Natural killer cell (primary cell): ENCODE data around the gene CALML5. TPM values are rescaled to one million over a fixed set of nuclear protein-coding genes. Genes with fewer than 3 reads are reported as not detected.

Experiments used
- ATAC-seq, 3 donors: fragments of 150-1000 bp in 2 of 3; fragments of 200-7000 bp in 1 of 3; cut with Tn5 transposase; 1 replicate in 1 of 3; 2 replicates in 2 of 3; pipeline ENCODE4 v1.10.0; 2021; ENCODE audit warnings: mild to moderate bottlenecking in 2 of 3, moderate library complexity in 2 of 3
- DNase-seq, 2 donors: peaks; one replicate each; pipeline versions ENCODE4 v3.0.0 to v3.0.0-alpha.2; 2013 to 2021; ENCODE audit warnings: mixed read lengths in 1 of 2
- H3K27ac ChIP-seq: one replicate; pipeline ENCODE4 v1.5.1; 2013; ENCODE audit warnings: mild to moderate bottlenecking, low read length
- H3K27me3 ChIP-seq: one replicate; pipeline ENCODE4 v1.6.1; 2013; ENCODE audit warnings: low read length; ENCODE audit not compliant: control insufficient read depth, insufficient read depth
- H3K36me3 ChIP-seq: one replicate; pipeline ENCODE4 v1.6.1; 2013; ENCODE audit warnings: low read length; ENCODE audit not compliant: control insufficient read depth, insufficient read depth
- H3K4me1 ChIP-seq: one replicate; pipeline ENCODE4 v1.6.1; 2013; ENCODE audit warnings: low read length; ENCODE audit not compliant: control insufficient read depth, insufficient read depth
- H3K4me3 ChIP-seq: one replicate; pipeline ENCODE4 v1.5.1; 2013; ENCODE audit warnings: low read length
- H3K9me3 ChIP-seq: one replicate; pipeline ENCODE4 v1.6.1; 2013; ENCODE audit warnings: low read length; ENCODE audit not compliant: control insufficient read depth, insufficient read depth
- H3K27ac Mint-ChIP-seq, 2 donors: one replicate each; pipeline ENCODE4 v1.8.0; 2022; ENCODE audit warnings: mild to moderate bottlenecking in 2 of 2, mixed read lengths in 2 of 2, moderate library complexity in 1 of 2
- H3K27me3 Mint-ChIP-seq, 2 donors: one replicate each; pipeline ENCODE4 v1.8.0; 2022; ENCODE audit warnings: low read depth in 2 of 2, mixed read lengths in 2 of 2
- H3K36me3 Mint-ChIP-seq: one replicate; pipeline ENCODE4 v1.8.0; 2022; ENCODE audit warnings: mixed read lengths
- H3K4me1 Mint-ChIP-seq, 2 donors: one replicate each; pipeline ENCODE4 v1.8.0; 2022; ENCODE audit warnings: mixed read lengths in 2 of 2
- H3K4me3 Mint-ChIP-seq: one replicate; pipeline ENCODE4 v1.8.0; 2022; ENCODE audit warnings: mild to moderate bottlenecking, moderate library complexity, mixed read lengths
- H3K9me3 Mint-ChIP-seq, 2 donors: one replicate each; pipeline ENCODE4 v1.8.0; 2022; ENCODE audit warnings: mixed read lengths in 2 of 2
- CTCF ChIP-seq: fragments of 200-600 bp; IDR thresholded peaks from one replicate; pipeline ENCODE4 v1.8.0; 2022; ENCODE audit warnings: antibody characterized with exemption
- WGBS: methylation state at CpG from one replicate; pipeline ENCODE4 v1.1.7; 2013; ENCODE audit warnings: missing lambda C conversion rate; ENCODE audit not compliant: insufficient coverage; 5-methylcytosine and 5-hydroxymethylcytosine counted together
- intact Hi-C: fragments of 100-400 bp; cut with micrococcal nuclease; formaldehyde crosslinking; loops from one replicate; pipeline ENCODE4 v1.14.2; 2022
- total RNA-seq, 4 donors: library from RNA; stranded (reverse); fragments of 120-200 nt in 1 of 4; gene quantifications; one replicate each; pipeline versions ENCODE4 v1.2.3 to v1.2.4, GENCODE V29; 2013 to 2022

CALML5 gene
- total RNA-seq, 3 donors from 2014 or later (not counting 1 experiment from before 2014, with no cell fraction given): not detected

- Histone ChIP-seq H3K4me1 (no peaks in the 10 kb centered on the region), H3K36me3 (no peaks in the 10 kb centered on the region), H3K4me3 (no peak overlapping the region), H3K9me3 (no peaks in the 10 kb centered on the region), H3K27me3 (no peaks in the 10 kb centered on the region), H3K27ac (no peak overlapping the region)
- ATAC-seq (no peak), DNase-seq (no peak)
- H3K4me1 Mint-ChIP-seq: no peaks in the 10 kb centered on the region
- no peak overlapping the region for H3K27ac Mint-ChIP-seq
- no peaks in the 10 kb centered on the region for H3K36me3 Mint-ChIP-seq
- intact Hi-C loops: no loop called here
- peaks cover 6% of the 10 kb centered on the region in 2 donors for H3K27me3 Mint-ChIP-seq
- TF ChIP-seq CTCF: no peak
- WGBS: 100% methylated on average over 3 of the region's 3 CpGs
- H3K9me3 Mint-ChIP-seq: peaks cover 2 to 4% of the 10 kb centered on the region in 2 donors
- no peak overlapping the region for H3K4me3 Mint-ChIP-seq
Measured at GRCh38 chr10:5540891-5541290, 41.5 kb upstream of the CALML5 start.

GRCh38 chr10:5540080-5540479, 40.7 kb upstream of the CALML5 start:
- intact Hi-C loops: no loop called here
- whole genome bisulfite sequencing: 94% methylated on average over 9 of the region's 9 CpGs

GRCh38 chr10:5538892-5539651, 39.7 kb upstream of the CALML5 start:
- intact Hi-C loops: no loop called here
- no peak for ATAC-seq
- Mint-ChIP-seq H3K27me3 (peaks cover 6% of the 10 kb centered on the region in 2 donors), H3K4me1 (no peaks in the 10 kb centered on the region), H3K36me3 (no peaks in the 10 kb centered on the region), H3K27ac (no peak overlapping the region), H3K4me3 (no peak overlapping the region), H3K9me3 (peaks cover 2 to 4% of the 10 kb centered on the region in 2 donors)
- WGBS: 56% methylated on average over 17 of the region's 19 CpGs
- no peak overlapping the region for H3K27ac ChIP-seq
- TF ChIP-seq CTCF: no peak
- no peak for DNase-seq
- no peaks in the 10 kb centered on the region for H3K9me3 ChIP-seq
- H3K27me3 ChIP-seq: no peaks in the 10 kb centered on the region
- H3K36me3 ChIP-seq: no peaks in the 10 kb centered on the region
- H3K4me1 ChIP-seq: no peaks in the 10 kb centered on the region
- H3K4me3 ChIP-seq: no peak overlapping the region

More at GRCh38 chr10:5540080-5540479, 40.7 kb upstream of the CALML5 start:
- Mint-ChIP-seq H3K4me1 (no peaks in the 10 kb centered on the region), H3K4me3 (no peak overlapping the region), H3K9me3 (peaks cover 2 to 4% of the 10 kb centered on the region in 2 donors), H3K27ac (no peak overlapping the region), H3K36me3 (no peaks in the 10 kb centered on the region), H3K27me3 (peaks cover 6% of the 10 kb centered on the region in 2 donors)
- H3K9me3 ChIP-seq: no peaks in the 10 kb centered on the region
- TF ChIP-seq CTCF: no peak
- H3K27me3 ChIP-seq: no peaks in the 10 kb centered on the region
- H3K36me3 ChIP-seq: no peaks in the 10 kb centered on the region
- no peaks in the 10 kb centered on the region for H3K4me1 ChIP-seq
- ATAC-seq (no peak), DNase-seq (no peak)
- no peak overlapping the region for H3K27ac ChIP-seq
- H3K4me3 ChIP-seq: no peak overlapping the region

- DNase-seq (no peak), ATAC-seq (no peak)
- H3K27ac Mint-ChIP-seq: no peak overlapping the region
- Histone ChIP-seq H3K27me3 (no peaks in the 10 kb centered on the region), H3K36me3 (no peaks in the 10 kb centered on the region), H3K27ac (no peak overlapping the region), H3K4me3 (no peak overlapping the region), H3K4me1 (no peaks in the 10 kb centered on the region), H3K9me3 (no peaks in the 10 kb centered on the region)
- no peak overlapping the region for H3K4me3 Mint-ChIP-seq
- H3K36me3 Mint-ChIP-seq: no peaks in the 10 kb centered on the region
- H3K9me3 Mint-ChIP-seq: peaks cover 2 to 4% of the 10 kb centered on the region in 2 donors
- peaks cover 6% of the 10 kb centered on the region in 2 donors for H3K27me3 Mint-ChIP-seq
- no peak for TF ChIP-seq CTCF
- WGBS: 92% methylated on average over 9 of the region's 9 CpGs
- H3K4me1 Mint-ChIP-seq: no peaks in the 10 kb centered on the region
- intact Hi-C loops: no loop called here
Measured at GRCh38 chr10:5538446-5538845, 39.1 kb upstream of the CALML5 start.
